ENCODE measurements around the gene SASS6.
"Not testable (repeated sequence)": the region's sequence is repeated elsewhere in the genome, so short reads cannot be mapped to it uniquely, and the experiment has no call there.

SASS6 gene

DNA sequence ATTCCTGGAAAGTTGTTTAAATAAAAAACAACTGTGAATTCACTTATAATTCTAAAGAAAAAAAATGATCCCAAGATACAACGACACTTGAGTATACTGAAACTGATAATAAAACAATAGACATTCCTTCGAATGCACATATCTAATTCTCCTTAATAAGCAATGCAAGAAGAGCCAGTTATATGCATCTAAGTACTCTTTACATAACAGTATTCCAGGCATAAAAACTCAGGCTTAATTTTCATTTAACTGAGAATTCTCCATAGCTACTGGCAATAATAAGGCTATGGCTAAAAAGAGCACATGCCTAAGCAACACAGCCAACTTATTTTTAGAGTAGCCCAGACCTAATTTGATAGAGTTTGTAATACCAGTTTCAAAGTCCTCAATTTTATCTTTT is 31.2 kb downstream of the SASS6 start:
- no peak for DNase-seq

DNA sequence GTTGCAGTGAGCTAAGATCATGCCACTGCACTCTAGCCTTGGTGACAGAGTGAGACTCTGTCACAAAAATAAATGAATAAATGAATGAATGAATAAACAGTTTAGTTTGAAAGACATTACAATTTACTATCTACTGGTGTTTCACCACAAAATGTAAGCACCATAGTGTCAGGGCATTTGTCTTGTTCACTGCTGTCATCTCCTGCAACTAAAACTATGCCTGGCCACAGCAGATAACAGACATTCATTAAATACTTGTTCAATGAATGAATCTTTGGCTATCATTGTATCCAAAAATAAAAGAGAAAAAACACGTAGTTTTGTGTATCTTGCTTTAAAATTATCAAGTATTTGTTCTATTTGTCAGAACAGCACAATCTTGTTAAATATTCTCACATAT is 32.5 kb downstream of the SASS6 start:
- DNase-seq = no peak

DNA sequence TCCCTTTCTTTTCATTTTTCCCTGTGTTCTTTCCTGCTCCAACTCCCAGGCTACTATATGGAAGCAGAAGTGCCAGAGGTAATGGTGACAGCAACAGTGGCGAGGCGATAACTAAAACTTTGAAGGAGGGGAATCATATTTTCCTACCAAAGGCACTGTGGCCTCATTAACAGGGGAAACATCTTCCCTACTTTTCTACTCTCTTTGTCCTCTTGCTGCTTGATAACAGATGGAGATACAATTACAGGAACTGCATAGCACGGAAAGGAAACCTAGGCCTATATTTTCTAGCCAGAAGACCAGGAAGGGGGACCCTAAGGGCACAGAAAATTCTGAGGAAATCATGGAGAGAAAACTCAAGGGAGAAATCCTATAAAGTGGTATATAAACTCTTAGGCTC is 42.3 kb downstream of the SASS6 start:
- no peak for DNase-seq

DNA sequence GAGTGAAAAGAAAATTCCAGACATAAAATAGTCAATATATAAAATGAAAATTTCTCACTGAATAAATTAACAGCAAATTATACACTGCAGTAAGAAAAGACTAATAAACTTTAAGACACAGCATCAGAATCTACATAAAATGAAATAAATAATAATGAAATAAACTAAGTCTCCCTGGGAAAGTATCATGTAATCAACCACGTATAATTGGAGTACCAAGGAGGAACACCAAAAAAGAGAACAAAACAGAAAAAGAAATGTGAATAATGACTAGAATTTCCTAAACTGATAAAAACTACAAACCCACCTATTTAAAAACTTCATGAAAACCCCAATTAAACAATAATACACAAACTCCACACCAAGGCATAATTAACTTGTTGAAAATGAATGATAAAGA is 43.6 kb downstream of the SASS6 start:
- no peak for DNase-seq

DNA sequence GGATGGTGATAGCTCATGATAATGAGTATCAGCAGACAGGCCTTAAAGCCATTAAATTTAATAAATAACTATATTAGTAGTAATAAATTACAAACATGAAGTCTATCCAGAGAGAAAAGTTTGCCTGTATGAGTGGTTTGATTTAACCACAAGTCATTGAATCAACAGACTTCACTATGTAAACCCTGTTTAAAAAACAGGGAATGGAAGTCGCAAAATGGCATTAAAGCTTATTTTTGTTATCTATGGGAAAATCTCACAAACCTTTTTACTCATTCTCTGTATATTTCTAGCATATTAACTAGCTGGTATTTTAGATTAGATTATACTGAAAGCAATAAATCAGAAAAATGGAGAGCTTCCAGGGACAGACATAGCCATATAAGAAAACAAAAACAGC is 45.3 kb downstream of the SASS6 start:
- DNase-seq = no peak

DNA sequence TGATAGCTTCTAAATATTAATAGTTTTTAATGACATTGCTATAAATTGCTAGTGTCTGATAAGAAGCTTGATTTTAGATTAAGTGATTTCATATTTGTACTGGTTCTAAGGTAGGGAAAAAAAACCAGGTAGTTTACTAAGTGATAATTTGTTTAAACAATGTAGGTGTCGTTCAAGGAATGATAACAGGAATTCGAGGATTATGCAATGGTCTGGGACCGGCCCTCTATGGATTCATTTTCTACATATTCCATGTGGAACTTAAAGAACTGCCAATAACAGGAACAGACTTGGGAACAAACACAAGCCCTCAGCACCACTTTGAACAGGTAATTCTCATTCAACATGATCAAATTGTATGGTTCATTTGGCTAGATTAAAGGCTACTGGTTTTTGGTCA is 52.4 kb downstream of the SASS6 start:
- no peak for DNase-seq

DNA sequence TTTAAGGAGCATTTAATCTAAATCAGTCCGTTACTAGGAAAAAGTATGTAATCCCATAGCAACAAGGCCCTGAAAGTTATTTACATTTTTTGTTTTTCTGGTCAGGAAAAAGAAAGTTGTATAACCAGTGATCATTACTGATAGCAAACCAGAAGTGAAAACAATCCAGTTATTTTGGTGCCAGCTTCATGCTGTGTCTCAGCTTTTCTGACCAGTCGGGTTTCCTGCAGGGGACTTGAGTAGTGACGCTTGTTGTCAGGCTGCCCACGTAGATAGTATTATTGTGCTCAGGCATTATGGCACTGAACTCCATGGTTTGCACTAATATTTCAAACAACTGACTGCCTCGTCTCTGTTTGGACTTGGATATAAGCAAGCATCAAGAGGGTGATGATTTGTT is 55.2 kb downstream of the SASS6 start:
- no peak for DNase-seq

DNA sequence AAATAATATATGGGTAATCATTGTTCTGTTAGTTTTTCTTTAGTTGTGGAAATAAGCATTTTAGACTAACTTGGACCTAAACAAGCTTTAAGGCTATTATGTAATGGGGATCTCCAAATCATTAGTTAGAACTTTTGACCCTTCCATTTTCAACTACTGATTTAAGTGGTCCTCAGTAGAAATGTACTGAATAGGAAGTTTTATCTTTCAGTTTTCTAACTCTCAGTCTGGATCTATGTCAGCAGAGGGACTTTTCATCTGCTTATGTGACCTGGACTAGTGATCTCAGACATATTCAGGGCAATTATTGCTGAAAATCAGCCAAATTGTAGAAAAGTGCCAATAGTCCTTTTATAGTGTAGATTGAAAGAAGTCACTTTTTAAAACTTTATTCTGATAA is 56.0 kb downstream of the SASS6 start:
- no peak for DNase-seq

DNA sequence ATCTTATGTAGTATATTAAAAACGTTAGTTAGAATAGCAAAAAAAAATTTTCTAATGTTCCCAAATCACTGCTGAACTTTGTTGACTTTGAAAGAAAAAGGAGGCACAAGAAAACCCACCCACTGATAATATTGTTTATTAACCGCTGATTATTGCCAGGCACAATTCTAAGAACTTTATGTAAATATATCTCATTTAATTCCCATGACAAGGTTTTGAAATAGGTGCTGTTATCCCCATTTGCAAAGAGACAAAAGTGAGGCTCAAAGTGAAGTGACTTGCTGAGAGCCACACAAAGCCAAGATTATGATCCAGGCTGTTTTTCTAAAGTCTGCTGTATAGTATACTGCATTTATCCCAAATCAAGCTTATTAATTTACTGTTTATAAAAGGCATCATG is 56.4 kb downstream of the SASS6 start:
- DNase-seq = no peak

DNA sequence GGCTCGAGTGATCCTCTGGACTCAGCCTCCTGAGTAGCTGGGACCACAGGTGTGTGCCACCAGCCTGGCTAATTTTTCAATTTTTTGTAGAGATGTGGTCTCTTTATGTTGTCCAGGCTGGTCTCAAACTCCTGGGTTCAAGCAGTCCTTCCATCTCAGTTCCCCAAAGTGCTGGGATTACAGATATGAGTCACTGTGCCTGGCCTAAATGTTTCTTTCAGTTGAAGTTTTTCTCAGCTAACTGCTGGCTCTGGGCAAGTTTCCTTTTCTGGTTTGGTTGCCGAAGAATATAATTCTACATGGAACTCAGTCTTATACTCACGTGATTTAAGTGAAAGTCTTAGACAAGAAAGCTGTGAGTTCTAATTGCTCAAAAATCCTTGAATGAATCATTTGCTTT is 57.0 kb downstream of the SASS6 start:
- DNase-seq = no peak

DNA sequence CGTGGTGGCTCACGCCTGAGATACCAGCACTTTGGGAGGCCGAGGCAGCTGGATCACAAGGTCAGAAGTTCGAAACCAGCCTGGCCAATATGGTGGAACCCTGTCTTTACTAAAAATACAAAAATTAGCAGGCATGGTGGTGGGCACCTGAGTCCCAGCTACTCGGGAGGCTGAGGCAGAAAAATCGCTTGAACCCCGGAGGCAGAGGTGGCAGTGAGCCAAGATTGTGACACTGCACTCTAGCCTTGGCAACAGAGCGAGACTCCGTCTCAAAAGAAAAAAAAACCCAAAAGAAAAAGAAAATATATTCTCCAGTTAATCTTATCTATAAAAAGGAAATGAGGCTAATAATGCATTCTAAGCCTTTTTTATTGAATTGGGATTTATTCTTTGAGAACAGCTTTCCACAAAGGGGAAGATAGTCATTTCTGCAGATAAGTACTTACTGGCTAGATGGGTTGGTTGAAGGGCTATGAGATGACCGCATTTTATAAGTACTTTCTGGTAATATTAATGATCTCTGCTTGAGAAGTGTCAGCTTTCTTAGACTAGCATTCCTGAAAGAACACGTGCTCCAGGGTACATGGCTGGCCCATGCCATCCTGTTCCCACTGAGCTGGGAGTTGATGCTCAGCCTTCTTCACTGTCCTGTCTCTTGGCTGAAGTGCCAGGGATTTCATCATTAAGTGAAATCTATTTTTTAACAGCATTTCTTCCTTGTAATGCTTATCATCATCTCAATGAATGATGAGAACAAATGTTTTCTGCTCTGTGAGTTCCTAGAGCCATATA is 57.9 kb downstream of the SASS6 start:
- no peak for DNase-seq

DNA sequence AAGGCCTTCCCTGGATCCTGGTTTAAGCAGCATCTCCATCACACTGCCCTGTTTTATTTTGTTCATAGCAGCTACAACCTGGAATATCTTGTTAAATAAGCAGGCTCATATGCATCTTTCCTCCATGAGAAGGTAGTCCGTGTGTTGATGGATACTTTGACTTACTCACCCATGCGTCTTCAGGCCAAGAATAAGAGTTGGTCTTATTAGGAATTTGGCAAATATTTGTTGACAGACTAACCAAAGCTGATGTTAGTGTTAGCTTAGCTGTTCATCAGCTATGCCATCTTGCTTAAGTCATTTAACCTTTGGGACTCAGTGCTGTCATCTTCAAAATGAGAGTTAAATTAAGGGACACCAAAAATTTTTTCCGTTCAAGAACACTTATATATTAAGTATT is 59.2 kb downstream of the SASS6 start:
- no peak for DNase-seq

DNA sequence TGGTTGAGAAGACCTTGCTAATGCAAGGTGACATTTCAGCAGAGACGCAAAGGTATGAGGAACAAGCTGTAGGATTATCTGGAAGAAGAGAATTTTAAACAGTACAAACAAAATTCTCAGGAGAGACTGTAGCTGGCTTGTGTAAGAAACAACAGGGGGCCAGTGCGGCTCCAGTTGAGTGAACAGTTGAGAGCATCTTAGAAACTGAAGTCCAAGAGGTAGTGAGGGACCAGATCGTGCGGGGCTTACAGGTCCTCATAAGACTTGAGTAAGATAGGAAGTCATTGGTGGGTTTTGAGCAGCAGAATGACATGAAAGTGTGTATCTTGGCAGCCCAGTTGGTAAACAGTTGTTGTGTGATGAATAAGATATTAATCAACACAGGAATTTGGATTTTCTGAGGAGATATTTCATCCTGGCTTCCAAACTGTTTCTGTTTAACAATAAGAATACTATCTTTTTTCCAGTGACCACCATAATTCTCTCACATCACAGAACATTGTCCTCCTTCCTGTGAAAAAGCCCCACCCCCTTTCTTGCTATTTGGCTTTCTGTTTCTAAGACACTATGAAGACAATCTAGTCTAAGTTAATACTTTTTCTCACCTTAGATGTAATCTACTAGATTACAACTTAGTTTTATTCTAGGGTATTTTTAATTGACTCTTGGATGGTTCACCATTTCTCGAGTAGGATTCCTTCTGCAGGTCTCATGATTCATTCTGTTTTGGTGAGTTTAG is 62.4 kb downstream of the SASS6 start:
- no peak for DNase-seq

DNA sequence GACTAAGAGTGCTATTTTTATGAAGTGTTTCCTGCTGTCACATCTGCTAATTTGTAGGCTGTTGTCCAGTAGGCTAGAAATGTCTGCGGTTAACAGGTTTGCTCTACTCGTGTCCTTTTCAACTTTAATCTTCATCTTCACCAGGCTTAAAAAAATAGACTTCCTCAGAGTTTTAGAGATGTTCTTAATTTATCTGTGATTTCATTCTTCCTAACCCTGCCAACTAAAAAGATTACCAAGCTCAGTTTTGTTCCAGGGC is 66.8 kb downstream of the SASS6 start:
- DNase-seq = no peak

DNA sequence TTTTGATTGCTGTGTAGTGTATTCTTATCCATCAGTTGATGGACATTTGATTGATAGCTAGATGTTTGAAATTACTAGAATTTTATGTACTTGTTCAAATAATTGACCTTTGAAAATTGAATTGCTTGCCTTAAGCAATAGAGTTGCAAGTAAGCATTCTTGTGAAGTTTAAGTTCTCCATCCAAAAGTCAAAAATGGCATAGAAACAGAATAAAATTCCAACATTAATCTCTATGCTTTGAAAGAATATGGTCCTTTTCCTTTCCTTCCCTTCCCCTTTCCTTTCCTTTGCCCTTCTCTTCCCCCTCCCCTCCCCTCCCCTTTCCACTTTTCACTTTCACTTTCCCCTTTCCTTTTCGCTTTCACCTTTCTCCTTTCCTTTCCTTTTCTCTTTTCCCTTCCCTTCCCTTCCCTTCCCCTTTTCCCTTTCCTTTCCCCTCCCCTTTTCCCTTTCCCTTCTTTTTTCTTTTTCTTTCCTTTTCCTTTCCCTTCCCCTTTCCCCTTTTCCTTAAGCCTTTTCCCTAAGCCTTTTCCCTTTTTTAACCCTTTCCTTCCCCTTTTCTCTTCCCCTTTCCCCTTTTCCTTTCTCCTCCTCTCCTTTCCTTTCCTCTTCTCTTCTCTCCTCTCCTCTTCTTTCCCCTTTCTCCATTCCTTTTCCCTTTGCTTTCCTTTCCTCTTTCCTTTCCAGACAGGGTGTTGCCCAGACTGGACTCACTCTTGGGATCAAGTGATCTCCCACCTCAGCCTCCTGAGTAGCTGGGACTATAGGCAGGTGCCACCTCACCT is 67.4 kb downstream of the SASS6 start:
- no peak for DNase-seq

DNA sequence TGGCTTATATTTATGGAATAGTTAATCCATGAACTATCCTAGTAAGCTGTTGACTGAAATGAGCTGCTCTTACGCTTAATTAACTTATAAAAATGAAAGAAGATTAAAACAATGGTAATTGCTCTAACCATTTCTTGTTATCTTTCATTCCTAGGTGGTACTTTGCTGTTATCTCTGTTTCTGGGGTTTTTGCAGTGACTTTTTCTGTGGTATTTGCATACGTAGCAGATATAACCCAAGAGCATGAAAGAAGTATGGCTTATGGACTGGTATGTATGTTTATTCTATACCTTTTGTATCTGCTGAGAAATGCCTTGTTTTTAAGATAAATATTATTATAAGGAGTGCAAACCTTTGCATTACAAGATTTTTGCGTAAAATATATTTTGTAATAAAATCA is 71.0 kb downstream of the SASS6 start:
- DNase-seq = no peak

DNA sequence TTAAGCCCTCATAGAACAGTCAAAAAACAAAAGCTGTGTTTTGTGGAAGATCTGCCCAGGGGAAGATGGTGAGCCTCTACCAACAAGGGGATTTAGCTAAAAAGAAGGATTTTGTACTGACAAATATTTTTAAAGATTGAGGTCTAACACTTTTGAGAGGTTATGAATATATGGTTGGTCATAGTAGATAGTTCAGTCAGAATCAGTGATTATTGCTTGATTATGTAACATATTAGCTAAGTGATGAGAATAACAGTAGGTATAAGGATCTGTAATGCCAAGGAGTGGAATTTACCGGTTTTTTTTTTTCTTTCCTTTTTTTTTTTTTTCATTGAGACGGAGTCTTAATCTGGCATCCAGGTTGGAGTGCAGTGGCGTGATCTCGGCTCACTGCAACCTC is 79.0 kb downstream of the SASS6 start:
- DNase-seq = no peak

DNA sequence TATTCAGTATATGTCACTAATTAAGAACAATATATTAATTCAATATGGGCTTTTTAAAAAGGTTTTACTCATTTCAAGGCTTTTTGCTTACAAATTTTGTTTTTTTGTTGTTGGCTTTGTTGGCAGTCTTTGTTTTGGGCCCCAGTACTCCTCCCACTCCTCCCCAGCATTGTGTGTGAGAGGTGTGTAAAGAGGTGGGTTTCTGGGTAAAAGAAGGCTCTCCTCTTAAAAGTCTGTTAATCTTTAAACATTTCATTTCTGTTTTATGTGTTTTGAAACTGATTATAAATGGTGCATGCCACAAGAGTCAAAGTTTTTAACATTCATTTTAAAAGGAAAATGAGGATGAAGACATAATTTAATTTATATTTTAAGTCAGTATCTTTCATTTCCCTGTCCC is 79.6 kb downstream of the SASS6 start:
- no peak for DNase-seq

DNA sequence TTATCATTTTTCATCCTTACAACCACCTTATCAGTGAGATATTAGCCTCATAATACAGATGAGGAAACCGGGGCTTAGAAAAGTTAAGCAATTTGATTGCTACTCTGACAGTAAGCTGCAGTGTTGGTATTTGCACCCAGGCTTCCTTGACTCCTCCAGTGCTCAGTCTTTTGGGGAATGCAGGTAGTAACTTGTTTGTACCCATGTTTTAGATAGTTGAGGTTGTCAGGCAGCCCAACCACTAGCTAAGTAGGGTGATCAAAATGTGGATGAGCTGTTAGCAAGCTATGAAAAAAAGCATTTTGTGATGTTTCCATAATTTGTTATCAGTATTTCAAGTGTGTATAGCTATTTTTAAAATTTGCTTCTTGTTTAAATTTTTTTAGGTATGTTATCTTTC is 80.8 kb downstream of the SASS6 start:
- no peak for DNase-seq

DNA sequence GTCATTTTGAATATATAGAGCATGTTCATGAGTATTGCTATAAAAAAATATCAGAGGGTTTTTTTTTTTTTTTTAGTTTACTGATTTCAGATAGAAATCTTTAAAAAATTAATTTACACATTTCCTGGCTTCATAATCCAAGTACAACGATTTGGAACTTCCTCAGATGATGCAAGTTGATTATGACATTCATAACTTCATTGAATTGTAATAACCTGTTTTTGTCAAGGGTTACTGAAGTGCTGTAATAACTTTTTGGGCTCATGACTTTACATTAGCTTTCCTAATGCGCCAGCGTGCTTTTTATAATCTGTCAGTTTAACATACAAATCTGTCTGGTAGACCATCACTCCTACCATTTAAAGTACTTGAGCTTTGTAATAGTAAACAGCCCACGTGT is 81.3 kb downstream of the SASS6 start:
- DNase-seq = no peak

DNA sequence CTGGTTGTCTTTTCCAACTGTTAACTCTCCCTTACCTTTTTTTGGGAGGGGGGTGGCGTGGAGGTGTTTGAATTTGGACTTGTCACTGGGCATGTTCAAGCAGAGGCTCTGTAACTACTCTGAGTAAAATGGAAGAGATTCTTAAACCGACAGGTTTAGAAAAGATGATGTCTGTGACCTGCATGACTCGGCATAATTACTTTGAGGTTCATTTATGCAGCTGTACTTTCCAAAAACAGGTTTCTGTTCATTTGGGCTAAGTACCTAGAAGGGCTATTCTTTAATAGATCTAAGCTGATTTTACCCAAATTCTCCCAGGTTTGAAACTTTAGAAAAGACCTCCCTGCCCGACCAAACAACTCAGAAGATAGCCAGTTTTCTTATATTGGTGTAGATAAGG is 82.6 kb downstream of the SASS6 start:
- DNase-seq = no peak

DNA sequence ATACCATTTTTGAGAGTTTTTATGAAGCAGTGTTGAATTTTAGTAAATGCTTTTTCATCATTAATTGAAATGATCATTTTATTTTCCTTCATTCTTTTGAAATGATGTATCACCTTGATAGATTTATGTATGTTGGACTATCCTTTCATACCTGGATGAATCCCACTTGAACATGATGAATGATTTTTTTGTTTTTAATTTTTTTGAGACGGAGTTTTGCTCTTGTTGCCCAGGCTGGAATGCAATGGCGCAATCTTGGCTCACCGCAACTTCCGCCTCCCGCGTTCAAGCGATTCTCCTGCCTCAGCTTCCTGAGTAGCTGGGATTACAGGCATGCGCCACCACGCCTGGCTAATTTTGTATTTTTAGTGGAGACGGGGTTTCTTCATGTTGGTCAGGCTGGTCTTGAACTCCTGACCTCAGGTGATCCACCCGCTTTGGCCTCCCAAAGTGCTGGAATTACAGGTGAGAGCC is 85.5 kb downstream of the SASS6 start:
- not testable (repeated sequence) for DNase-seq

DNA sequence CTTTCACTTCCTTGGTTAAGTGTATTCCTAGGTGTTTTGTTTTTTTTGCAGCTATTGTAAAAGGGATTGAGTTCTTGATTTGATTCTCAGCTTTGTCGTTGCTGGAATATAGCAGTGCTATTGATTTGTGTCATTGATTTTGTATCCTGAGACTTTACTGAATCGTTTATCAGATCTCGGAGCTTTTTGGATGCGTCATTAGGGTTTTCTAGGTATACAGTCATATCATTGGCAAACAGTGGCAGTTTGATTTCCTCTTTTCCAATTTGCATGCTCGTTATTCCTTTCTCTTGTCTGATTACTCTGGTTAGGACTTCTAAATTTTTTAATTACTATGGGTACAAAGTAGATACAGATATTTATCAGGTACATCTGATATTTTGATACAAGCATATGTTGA is 87.5 kb downstream of the SASS6 start:
- DNase-seq = no peak

DNA sequence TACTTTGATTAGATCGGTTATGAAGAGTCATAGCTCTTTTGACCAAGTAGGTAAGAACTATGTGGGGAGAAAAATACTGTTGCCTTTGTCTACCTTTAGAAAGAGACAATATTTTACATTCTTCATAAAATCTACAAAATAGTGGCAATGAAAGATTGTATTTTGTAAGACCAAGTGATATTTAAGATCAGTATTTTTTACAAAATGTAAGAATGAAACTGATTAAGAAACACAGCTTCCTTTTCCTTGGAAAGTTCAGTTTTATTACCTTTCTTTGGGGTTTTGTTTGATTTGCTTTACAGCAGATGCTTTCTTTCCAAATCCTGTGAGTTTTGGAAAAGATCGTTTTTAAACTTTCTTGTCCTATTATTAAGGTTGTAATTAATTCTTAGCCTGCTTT is 93.1 kb downstream of the SASS6 start:
- DNase-seq = no peak
